Activated gamma-delta T cell treated with Interleukin-2 at 50 U/mL for 16 hours (primary cell): Measurements from ENCODE around the gene GAS2L2.

ENCODE experiments used
- DNase-seq: peaks from one replicate; pipeline ENCODE4 v3.0.0-alpha.2; 2020

The GAS2L2 gene

DNA sequence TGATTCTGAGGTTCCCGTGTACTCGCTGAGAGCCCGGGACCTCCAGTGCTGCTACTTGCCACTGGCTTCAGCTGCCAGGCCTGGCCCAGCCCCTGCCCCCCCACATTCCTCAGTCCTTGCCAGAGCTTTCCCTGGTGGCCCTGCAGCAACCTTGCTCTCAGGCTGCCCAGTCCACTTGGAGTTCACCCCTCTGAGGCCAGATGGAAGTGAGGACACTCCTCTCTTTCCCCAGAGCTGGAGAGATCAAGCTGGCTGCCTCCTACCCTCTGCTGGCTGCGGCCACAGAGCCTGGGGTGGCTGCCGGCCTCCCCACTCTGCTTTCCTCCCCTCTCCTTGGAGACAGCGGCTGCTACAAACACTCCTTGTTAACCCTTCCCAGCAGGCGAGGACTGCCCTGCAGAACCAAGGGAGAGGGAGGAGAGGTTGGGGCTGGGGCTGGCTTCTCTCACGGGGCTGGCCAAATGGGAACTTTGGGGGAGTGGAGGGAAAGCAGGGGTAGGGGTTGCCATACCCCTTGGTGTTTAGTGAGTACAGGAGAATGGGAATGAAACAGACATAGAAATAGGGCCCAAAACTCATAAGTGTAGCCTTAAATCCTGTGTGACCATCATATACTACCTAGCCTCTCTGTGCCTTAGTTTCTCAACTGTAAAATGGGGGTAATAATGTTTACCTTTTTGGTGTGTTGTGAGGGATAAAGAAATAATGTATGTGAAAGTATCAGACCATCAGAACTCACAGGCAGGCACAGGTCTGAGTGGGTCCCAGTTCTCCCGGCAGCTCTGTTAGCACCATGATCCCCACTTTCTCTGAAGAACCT is at the start of gene GAS2L2:
Gene GAS2L2, minus strand, starts transcription at position 295 of the 820 bp plus-strand sequence. CDS start 389 bp downstream, outside the sequence.
- DNase-seq: no peak

DNA sequence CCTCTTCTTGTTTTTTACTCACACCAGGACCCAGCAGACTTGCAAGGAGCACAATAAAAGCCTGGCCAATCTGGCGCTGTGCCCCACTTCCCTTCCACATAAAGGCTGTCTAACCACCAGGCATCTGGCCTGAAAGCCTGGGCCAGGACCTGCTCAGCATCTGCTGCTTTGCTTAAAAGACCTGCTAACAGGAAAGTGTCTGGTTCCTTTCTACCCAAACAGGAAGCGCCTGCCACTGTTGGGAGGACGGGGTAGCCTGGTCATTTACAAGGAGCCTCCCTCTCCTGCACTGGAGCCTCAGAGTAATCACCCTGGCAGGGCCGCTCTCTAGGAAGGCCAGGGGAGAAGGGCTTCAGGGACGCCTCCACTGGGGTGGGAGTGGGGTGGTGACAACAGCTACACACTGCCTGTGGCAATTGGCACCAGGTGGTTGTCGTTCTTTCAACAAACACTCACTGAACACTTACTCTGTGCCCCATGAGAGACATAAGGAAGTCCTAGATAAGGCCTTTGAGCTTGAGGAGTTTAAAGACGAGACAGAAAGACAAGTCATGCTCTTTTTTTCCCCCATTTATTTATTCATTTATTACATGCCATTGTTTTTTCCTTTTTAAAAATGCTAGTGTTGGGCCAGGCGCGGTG is 48.7 kb upstream of the GAS2L2 start:
- peak; percentile 31 for DNase-seq

DNA sequence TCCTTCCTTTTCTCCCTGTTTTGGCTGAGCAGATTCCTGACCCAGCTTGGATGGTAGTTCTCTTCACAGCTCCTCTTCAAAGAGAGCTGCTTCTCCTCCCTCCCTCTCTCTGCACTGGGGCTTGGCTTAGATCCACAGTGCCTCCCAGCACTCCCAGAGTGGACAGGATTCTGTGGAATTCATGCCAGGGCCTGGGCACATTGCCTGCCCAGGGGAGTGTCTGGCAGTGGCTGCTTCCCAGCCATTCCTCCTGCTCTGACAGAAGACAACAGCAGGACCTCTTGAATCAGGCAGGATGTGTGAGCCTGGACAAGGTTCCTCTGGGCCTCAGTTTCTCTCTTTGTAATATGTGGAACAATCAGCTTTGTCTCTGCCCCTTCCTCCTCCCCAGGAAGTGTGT is 46.9 kb upstream of the GAS2L2 start:
- no peak for DNase-seq

DNA sequence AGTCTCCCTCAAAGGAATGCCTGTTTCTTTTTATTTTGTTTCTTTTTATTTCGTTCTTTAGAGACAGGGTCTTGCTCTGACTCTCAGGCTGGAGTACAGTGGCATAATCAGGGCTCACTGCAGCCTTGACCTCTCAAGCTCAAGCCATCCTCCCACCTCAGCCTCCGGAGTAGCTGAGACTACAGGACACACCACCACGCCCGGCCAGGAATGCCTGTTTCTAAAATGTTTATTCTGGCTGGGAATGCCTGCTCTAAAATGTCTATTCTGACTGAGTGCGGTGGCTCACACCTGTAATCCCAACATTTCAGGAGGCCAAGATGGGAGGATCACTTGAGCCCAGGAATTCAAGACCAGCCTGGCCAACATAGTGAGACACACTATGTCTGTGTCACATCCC is 44.9 kb upstream of the GAS2L2 start:
- DNase-seq: no peak

DNA sequence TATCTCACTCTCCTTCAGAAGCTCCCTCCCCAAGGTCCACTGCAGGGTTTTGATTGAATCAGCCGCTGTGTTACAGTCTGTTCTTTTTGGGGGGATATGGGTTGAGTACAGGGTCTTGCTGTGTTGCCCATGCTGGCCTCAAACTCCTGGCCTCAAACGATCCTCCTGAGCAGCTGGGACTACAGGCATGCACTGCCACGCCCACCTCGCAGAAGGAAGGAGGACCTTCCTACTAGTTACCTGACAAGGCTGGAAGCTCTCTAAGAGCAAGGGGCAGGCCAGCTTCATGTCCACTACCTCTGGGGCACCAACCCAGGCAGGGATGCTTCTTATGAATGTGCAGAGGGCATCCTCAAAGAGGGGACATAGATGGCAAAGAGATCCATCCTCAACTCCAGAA is 44.3 kb upstream of the GAS2L2 start:
- DNase-seq: no peak

DNA sequence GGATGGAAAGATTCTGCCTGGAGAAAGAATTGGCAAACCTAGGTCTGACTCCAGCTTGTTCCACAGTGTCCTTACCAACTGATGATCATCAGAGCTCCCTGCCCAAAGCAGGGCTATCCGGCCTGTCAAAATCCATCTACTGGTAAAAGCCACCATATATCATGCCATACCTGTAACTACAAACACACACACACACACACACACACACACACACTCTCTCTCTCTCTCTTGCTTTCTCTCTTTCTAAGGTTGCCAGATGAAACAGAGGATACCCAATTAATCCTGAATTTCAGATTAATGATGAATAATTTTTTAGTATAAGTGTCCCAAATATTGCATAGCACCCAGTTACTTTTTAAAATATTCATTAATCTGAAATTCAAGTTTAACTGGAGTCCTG is 43.9 kb upstream of the GAS2L2 start:
- DNase-seq: no peak

DNA sequence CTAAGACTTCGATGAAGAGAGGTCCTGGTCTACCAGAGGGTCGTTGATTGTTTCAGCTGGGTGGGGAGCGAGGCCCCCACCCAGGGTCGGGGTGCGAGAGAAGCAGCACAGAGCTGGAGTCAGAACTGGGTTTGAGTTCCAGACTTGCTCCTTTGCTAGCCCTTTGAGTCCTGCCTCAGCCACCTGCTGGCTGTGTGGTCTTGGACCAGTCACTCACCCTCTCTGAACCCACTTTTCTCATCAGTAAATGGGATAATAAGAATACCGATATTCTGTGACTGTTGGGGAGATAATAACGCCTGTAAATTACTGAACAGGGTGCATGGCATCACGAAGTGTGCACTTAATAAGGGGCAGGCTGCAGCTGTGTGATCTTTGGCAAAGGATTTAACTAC is 42.8 kb upstream of the GAS2L2 start:
- DNase-seq: no peak

DNA sequence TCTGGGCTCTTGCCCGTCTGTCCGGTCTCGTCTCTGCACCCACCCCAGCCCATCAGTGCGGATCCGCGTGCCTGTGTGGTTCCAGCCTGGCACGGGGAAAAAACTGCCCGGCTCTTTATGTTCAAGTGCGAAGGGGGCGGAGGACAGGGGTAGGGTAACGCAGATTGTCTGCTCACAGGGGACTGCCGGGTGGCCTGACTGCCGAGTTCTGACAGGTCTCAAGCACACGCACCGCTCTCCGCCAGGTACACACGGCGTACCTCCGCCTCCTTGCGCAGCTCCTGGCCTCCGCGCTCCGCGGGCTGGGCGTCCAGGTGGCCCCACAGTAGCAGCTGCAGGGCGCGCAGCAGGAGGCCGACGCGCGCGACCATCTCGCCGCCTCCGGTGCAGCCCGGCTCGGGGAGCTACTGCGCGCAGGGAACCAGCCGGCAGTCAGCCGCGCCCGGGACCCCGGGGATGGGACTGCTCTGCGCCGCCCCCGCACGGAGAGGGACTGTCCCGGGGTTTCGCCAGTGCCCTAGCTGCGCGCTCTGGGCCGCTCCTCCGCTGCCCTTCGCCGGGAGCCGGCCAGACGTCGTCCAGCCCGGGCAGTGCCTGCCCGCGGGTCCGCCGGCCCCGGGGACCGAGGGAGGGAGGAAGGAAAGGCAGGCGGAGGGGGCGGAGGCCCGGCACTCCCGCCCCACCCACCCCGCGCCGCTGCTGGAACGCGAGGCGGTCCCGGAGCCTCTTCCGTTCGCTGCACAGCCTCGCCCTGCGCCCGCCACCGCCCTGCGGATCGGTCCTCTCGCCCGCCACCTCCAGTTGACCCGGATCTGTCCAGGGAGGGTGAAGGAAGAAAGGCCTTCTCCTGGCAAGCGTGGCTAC is 42.2 kb upstream of the GAS2L2 start, which contains the start of gene MMP28:
Gene MMP28, minus strand, starts transcription at position 635 of the 864 bp plus-strand sequence. Its CDS starts 264 bp downstream, at position 371.
- DNase-seq: peak; percentile 24

DNA sequence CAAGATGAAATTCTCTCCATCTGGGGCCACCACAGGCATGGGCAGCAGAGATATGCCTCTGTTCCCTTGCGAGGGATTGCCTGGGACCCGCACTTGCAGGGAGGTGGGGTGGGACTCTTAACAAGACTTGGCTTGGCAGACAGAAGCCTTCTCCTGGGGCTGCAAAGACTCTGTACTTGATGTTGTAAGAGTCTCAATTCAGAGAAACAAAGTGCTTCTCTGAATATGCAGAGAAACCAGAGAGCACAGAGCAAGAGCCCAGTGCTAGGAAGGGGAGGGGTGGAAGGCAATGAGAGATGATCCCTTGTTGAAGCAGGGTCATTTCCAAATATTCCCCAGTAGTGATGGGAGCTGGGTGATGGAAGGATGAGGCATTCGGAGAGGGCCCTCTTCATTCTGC is 40.2 kb upstream of the GAS2L2 start:
- no peak for DNase-seq

DNA sequence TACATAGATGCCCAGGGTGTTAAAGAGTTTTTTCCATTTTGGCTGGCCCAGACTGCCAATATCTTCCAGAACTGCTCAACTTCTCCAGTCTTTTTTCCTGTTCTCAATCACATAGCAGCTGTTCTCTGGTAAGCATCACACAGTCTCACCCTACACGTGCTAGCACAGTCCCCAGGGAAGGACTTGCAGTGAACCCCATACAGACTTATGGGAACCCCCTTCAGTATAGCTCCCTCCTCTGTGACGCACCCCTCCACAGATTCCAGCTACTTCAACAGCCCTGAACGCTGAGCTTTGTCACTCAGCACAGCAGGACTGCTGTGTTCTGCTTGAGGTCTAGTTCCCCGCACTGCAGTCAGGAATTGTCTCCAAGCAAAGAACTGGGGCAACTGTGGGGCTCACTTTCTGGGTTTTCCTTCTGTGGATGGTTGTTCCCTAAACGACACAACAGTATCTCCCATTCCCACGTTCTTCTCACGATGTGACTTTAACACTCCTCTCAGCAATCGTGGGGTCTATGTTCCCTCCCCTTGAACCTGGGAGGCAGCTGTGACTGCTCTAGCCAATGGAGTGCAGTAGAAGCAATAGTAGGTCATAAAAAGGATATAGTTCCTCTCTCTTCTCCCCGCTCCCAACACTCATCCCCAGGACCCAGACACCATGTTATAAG is 38.8 kb upstream of the GAS2L2 start:
- no peak for DNase-seq

DNA sequence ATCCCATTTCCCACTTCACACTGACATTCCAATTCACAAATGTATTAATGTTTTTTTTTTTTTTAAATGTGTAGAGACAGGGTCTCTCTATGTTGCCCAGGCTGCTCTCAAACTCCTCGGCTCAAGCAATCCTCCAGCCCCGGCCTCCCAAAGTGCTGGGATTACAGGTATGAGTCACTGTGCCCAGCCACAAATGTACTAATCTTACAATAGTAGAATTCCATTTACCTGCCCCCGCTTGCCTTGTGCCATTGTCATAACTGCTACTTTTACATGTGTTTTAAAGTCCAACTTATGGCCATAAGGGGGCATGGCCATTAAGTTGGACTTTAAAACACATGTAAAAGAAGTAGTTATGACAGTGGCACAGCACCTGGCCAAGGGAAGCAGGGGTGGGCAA is 37.8 kb upstream of the GAS2L2 start:
- no peak for DNase-seq

DNA sequence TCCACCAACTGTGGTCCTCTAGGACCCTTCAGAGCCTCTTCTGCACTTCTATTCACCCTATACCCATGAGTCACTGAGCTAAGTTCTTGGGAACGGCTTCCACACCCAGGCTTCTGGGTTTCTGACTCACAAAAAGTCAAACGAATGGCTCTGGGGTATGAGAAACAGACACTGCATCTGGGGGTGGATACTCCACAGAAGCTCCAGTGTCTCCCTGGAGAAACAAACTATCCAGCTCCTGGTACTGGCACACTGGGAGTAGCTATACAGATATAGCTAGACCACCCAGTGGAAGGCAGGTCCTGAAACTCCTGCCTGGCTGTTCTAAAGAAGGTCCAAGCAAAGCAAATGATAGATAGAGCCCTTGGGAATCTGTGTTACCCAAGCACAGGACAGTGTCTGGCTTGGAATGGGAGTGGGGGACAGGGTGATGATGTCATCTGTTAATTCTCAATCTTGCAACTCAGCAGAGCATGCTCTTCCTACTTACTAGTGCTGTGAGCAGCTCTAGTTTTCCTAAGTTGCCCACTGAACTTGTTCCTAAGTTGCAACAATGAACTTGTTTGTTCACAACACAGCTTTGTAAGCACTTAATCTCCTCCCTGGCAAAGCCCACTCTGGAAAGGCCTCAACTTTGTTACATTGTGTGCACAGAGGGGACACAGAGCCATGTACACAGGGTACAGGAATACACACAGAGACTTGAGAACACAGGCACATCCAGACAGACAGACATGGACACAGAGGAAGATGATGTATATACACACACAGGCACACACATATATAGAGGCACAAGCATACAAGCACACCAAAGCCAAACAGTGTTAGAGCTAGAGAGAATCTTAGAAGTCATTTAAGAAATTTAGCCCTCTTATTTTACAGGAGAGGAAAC is 35.7 kb upstream of the GAS2L2 start:
- no peak for DNase-seq

DNA sequence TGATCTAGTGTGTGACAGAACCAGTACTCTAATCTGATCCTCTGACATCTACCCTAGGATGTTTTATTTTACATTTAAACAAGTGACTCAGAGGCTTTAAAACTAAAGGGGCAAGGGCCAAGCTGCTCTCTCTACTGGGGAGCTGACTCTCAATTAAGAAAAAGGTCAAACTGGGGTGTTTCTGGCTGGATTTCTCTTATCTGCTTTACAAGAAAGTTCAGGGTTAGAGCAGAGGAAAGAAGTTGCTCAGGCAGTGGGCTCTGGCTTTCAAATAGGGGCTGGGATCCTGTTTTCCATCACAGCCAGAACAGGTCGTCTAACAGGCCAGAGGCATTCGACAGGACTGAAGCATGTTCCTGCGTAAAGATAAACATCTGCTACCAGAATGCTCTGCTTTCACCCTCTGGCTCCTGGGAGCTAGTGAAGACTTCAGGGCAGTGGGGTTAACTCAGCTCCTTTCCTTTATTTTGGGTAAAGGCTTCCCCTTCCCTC is 33.9 kb upstream of the GAS2L2 start:
- no peak for DNase-seq

DNA sequence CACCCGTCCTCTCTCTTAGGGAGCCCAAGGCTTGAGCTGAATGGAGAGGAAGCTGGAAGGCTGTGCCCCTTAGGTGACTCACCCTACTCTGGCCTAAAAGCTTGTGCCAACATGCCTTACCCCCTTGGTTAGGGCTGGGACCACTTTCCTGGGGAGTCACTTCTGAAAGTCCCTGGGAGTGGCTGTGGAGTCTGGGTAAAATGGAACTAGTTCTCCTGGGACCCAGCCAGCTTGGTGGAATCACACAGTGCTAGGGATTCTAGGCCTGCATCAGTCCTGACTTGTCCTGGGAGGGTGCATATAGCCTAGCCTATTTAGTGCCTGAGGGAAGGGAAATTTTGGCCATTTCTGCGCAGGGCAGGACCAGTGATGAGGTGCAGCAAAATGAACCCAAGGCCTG is 31.9 kb upstream of the GAS2L2 start:
- DNase-seq: no peak

DNA sequence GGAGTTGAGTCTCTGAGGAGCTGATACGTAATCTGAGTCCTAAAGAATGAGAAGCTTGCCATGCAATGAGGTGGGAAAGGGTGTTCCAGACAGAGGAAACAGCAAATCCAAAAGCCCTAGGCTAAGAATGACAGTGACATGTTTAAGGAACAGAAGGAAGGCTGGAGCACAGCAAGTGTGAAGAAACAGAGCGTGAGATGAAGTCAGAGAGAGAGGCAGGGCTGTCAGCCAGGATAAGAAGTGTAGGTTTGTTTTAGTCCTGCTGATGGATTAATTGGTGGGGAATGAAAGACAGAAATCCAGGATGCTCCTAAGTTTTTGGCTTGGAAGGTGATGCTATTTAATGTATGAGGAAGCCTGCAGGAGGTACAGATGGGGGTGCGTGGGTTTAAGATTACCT is 27.9 kb upstream of the GAS2L2 start:
- DNase-seq: no peak

DNA sequence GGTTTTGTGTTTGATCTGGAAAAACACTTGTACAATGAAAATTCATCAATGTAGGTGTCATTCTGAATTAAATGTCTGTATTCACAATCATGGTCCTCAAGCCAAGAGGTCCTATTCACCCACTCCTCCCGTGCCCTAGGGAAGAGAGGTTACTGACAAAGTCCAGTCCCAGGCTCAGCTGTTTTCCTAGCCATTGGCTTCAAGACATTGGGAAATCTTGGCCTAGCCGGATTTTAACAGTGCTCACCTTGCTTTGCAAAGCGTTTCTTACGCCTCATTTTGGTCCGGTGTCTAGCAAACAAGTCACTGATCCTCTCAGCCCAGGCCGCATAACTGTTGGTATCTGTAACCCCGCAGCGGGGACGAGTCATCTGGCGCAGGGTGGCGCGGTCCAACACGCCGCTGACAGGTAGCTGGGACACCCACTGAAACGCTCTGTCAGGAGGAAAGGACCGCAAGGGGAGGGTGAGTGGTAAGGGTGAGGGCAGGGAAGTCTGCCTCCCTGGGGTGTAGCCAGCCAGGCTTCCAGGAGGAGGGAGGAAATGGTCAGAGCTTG is 25.7 kb upstream of the GAS2L2 start:
- DNase-seq: no peak

DNA sequence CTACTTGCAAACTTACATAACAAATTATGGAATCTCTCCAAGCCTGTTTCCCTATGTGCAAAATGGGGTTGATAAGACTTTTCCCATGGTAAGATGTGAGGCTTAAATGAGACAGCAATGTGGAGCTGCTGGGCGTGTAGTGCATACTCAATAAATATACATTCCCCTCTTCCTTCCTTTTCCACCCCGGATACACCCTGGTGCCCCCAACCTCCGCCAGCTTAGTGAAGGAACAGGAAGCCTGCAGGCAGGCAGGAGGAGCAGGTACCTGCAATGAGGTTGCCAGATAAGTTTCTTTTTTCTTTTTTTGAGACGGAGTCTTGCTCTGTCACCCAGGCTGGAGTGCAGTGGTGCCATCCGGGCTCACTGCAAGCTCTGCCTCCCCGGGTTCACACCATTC is 22.5 kb upstream of the GAS2L2 start:
- DNase-seq: no peak

DNA sequence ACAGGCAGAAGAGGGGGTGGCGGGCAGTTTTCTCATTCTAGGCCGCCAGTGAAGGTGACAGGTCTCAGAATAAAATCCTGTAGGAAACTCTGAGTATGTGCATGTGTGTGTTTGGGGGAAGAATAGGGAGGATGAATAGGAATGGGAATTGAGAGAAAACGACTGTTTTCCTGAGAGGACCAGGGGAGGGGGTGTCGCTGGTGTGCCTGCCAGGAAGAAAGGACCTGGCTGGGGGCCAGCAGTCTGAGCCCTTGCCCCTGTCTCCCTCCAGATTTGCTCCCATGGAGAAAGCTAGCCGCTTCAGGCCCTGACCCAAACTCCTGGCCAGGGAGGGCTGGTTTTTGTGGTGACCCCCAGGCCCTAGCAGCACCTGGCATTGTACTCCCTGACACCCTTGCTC is 22.0 kb upstream of the GAS2L2 start:
- DNase-seq: no peak

DNA sequence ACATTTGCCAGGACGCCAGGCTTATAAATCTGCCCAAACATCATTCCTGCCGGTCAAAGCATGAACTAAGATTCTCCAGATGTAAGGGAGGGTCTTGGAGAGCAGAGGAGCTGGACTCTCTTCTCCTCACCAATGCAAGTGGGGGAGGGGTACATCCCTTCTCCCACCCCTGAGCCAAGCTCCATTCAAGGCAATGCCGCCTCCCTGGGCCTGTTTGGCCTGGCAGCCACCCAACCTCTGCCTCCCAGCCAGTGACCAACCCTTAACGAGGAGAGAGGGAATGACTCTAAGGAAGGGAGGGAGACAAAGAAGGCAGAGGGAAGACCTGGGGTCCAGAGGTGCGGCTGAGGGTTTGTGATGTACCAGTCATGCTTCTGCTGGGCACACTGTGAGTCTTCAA is 21.5 kb upstream of the GAS2L2 start:
- DNase-seq: no peak

DNA sequence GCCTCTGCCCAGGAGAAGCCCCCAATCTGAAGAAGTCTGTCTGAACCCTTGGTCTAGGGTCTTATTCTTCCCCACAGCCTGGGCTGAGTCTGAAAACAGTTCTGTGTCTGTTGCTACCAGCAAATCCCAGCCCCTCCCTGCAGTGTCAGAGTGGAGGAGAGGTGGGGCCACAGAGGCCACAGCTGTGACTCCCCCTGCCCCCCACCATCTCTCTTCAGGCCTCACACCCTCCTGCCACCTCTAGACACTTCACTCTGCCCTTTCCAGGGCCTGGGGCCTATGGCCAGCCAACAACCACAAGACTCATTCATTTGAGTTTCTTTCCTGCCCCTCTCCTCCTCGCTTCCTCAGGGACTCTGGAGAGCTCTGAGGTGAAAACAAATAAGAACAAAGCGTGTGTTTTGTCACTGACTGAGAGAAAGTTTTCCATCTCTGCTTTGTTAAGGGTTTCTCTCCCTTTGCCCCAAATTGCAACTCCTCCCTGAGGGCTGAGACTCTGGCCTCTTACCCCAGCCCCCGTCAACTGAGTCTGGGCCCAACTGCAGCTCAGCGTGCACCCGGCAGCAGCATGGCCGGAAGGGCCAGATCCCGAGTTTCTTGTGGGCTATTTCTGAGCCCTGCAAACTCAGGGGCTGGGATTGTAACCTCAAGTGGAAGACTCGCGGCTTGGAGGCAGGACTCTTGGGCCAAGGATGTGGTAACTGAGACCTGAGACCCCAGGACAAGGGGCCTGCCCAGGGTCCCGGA is 20.8 kb upstream of the GAS2L2 start:
- DNase-seq: no peak

DNA sequence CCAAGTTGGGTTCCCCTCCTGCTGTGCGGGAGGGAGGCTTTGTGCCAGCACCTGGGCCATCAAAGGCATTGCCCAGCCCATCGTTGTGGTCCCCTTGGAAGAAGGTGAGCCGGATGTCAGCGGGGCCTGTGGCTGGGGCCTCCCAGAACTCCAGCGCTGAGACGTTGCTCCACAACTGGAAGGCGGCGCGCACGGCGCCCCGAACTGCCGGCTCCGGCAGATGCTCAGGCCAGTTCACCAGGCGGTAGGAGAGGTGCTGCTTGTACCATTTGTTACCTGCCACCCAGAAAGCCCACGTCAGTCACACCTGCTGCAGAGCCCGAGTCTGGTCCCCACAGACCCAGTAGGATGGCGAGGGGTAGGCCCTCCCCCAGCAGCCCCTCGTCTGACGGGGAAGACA is 20.1 kb upstream of the GAS2L2 start:
- no peak for DNase-seq
